Muscle of back (tissue), 13 donors: ENCODE measurements around the gene OPN1MW3. TPM values are rescaled to one million over a fixed set of nuclear protein-coding genes. Genes with fewer than 3 reads are reported as not detected.
"Not testable (repeated sequence)": the region's sequence is repeated elsewhere in the genome, so short reads cannot be mapped to it uniquely, and the experiment has no call there.

Experiments
- DNase-seq, 3 donors: peaks; one replicate each; pipeline versions ENCODE4 v3.0.0 to v3.0.0-alpha.2; 2013
- long read RNA-seq, 9 donors: transcript quantifications; one replicate each; lab custom pipeline, GENCODE V29; 2026
- polyA plus RNA-seq, 10 donors: library from polyadenylated mRNA; unstranded; fragments of 120-200 nt; gene quantifications; one replicate each; pipeline ENCODE4 v1.2.1, GENCODE V29; 2013; ENCODE audit not compliant: insufficient read length in 10 of 10

Gene OPN1MW3
- polyA plus RNA-seq, result not detected
- long read RNA-seq, donor 1, result 0 reads
- long read RNA-seq, donor 2, result 0 reads
- long read RNA-seq, donor 3, result 0 reads
- long read RNA-seq, donor 4, result 0 reads
- long read RNA-seq, donor 5, result 0 reads
- long read RNA-seq, donor 6, result 0 reads
- long read RNA-seq, donor 7, result 0 reads
- long read RNA-seq, donor 8, result 0 reads
- long read RNA-seq, donor 9, result 0 reads

DNA sequence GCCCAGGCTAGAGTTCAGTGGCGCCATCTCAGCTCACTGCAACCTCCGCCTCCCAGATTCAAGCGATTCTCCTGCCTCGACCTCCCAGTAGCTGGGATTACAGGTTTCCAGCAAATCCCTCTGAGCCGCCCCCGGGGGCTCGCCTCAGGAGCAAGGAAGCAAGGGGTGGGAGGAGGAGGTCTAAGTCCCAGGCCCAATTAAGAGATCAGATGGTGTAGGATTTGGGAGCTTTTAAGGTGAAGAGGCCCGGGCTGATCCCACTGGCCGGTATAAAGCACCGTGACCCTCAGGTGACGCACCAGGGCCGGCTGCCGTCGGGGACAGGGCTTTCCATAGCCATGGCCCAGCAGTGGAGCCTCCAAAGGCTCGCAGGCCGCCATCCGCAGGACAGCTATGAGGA lies at the start of gene OPN1MW3:
OPN1MW3 (plus strand) TSS at position 301 of the 400 bp plus-strand sequence; CDS start at position 339, 38 bp downstream.
- not testable (repeated sequence) for DNase-seq

DNA sequence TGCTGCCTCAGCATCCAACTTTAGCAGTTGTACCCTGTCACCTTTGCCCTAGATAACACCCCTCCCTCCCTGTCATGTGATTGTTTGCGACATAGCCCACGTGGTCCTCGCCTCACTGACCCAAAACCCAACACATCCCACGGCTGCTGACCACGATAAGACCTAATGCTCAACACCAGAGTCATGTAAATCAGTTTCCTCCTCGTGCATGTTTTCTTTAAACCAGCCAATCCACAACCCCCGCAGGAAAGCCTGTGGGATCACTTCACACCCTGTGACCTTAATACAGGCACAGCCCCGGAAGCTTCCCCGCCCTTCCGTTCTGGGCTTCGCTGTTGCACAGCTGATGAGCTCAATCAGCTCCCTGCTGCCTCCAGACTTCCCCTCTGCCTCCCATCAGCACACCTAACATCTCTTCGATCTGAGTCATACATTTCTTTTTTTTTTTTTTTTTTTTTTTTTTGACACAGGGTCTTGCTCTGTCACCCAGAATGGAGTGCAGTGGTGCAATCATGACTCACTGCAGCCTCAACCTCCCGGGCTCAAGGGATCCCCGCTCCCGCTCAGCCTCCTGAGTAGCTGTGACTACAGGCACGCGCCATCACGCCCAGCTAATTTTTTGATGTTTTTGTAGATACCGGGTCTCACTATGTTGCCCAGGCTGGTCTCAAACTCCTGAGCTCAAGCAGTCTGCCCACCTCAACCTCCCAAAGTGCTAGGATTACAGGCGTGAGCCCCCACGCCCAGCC lies 47.5 kb upstream of the OPN1MW3 start:
- DNase-seq, result not testable (repeated sequence)

- DNase-seq, result not testable (repeated sequence)
Measured at GRCh38 chrX:154211057-154211456, 46.3 kb upstream of the OPN1MW3 start.

DNA sequence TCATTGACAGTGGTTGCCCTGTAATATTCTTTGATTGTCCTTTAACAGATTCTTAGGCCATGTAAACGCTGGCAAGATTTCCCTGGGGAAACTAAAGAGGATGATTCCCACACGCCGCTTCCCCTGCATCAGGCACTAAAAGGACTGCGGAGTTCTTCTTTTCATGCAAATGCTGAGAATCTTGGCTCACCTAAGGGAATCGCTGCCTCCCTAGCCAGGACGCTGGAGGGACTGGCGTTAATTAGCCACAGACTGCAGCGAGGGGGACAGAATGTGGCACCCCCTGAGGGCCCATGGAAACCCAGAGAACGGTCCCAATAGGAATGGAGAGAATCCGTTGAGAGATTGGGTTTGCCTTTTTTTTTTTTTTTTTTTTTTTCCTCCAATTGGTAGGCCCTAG lies 45.9 kb upstream of the OPN1MW3 start:
- DNase-seq, result not testable (repeated sequence)

DNA sequence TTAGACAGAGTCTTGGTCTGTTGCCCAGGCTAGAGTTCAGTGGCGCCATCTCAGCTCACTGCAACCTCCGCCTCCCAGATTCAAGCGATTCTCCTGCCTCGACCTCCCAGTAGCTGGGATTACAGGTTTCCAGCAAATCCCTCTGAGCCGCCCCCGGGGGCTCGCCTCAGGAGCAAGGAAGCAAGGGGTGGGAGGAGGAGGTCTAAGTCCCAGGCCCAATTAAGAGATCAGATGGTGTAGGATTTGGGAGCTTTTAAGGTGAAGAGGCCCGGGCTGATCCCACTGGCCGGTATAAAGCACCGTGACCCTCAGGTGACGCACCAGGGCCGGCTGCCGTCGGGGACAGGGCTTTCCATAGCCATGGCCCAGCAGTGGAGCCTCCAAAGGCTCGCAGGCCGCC lies 37.9 kb upstream of the OPN1MW3 start, which contains the start of gene OPN1MW2:
OPN1MW2 (plus strand) TSS at position 301 of the 400 bp plus-strand sequence; CDS start at position 361, 60 bp downstream.
- not testable (repeated sequence) for DNase-seq

GRCh38 chrX:154225292-154225691 lies 32.1 kb upstream of the OPN1MW3 start:
- not testable (repeated sequence) for DNase-seq

GRCh38 chrX:154226706-154227105 lies 30.7 kb upstream of the OPN1MW3 start:
- not testable (repeated sequence) for DNase-seq

- DNase-seq, result not testable (repeated sequence)
Measured at GRCh38 chrX:154231443-154231842, 25.9 kb upstream of the OPN1MW3 start.

- DNase-seq, result not testable (repeated sequence)
Measured at GRCh38 chrX:154233620-154234019, 23.8 kb upstream of the OPN1MW3 start.

- not testable (repeated sequence) for DNase-seq
Measured at GRCh38 chrX:154238939-154239559, 18.3 kb upstream of the OPN1MW3 start.

- not testable (repeated sequence) for DNase-seq
Measured at GRCh38 chrX:154239982-154240503, 17.3 kb upstream of the OPN1MW3 start.

DNA sequence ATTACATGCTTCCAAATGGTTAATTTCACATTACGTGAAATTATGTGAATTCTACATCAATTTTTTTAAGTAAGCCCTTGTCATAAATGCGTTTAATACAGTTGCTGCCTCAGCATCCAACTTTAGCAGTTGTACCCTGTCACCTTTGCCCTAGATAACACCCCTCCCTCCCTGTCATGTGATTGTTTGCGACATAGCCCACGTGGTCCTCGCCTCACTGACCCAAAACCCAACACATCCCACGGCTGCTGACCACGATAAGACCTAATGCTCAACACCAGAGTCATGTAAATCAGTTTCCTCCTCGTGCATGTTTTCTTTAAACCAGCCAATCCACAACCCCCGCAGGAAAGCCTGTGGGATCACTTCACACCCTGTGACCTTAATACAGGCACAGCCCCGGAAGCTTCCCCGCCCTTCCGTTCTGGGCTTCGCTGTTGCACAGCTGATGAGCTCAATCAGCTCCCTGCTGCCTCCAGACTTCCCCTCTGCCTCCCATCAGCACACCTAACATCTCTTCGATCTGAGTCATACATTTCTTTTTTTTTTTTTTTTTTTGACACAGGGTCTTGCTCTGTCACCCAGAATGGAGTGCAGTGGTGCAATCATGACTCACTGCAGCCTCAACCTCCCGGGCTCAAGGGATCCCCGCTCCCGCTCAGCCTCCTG lies 9.9 kb upstream of the OPN1MW3 start:
- DNase-seq, result not testable (repeated sequence)

GRCh38 chrX:154248076-154248475 lies 9.3 kb upstream of the OPN1MW3 start:
- not testable (repeated sequence) for DNase-seq

GRCh38 chrX:154258711-154259110 lies 1.3 kb downstream of the OPN1MW3 start:
- not testable (repeated sequence) for DNase-seq

GRCh38 chrX:154263072-154263471 lies 5.7 kb downstream of the OPN1MW3 start:
- not testable (repeated sequence) for DNase-seq

DNA sequence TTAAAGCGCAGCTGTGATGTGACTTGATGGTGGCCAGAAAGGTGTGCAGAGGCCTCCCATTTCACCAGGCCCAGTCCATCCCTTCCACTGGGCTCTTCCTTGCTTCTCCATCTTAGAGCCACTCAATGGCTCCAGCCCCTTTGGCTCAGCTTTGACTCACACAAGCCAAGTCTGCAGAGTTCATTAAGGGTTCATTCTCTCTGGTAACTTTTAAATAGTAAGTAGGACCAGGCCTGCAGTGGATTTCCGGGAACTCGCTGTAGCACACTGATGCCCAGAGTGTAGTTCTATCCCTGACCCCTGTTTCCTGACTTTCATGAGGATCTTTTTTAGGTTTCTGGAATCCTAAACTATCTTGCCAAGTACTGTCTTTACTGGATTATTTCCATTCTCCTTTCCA lies 11.9 kb downstream of the OPN1MW3 start:
- DNase-seq, result not testable (repeated sequence)

GRCh38 chrX:154284489-154285338 lies 27.3 kb downstream of the OPN1MW3 start:
- not testable (repeated sequence) for DNase-seq

DNA sequence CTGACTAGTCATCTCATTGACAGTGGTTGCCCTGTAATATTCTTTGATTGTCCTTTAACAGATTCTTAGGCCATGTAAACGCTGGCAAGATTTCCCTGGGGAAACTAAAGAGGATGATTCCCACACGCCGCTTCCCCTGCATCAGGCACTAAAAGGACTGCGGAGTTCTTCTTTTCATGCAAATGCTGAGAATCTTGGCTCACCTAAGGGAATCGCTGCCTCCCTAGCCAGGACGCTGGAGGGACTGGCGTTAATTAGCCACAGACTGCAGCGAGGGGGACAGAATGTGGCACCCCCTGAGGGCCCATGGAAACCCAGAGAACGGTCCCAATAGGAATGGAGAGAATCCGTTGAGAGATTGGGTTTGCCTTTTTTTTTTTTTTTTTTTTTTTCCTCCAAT lies 29.0 kb downstream of the OPN1MW3 start:
- DNase-seq, result not testable (repeated sequence)

DNA sequence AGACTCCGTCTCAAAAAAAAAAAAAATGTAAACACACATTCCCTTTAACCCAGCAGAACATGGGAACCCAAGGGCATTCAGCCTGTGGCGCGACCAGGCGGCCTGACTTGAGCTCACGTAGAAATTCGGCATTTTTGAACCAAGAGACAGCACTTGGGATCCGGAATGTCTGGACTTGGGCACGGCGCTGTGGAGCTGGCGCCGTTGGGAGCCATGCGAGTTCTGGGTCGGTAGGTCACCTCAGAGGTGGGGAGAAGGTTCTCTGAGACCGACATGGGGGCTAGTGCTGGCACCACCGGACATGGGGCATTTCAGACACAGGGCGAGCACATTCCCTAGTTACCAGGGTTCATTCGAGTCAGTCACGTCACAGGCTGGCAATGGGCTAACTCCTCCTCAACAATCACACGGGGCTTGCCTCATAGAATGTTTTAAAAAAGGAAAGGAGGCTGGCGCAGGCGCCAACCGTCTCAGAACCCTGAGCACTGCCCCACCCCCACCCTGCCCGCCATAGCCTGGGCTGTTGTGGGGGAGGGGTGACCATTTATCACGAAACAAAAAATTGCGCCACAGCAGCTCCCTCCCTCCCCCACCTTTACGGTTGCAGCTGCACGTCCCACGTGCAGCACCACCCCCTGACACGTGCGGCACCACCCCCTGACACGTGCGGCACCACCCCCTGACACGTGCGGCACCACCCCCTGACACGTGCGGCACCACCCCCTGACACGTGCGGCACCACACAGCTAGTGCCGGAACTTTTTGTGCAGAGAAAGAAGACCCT lies 37.6 kb downstream of the OPN1MW3 start, which contains the start of gene TEX28:
TEX28 (minus strand) TSS at position 334 of the 784 bp plus-strand sequence. CDS start 3,007 bp downstream, outside the sequence.
- DNase-seq, result no peak
